ENCODE results near the gene ARHGEF38. TPM values are rescaled to one million over a fixed set of nuclear protein-coding genes. Genes with fewer than 3 reads are reported as not detected.

The ARHGEF38 gene
- total RNA-seq, 3 donors from 2014 or later = 56.9 to 62.9 TPM; not detected in 1

DNA sequence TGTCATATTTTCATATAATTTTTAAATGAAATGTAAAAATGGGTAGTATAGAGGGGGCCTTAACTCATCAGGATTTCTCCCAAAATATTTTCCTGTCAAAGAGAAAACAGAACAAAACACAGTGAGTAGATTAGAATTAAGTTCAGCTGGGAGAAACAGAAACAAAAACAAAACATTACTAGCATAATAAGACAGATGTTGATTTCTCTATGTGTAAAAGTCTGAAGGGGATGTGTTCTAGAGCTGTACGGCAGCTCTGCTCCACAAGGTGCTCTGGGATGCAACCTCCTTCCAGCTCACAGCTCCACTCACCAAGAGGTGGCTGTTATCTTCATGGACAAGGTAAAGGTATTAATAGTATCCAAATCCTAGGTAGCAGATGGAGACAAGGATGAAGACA lies 72.8 kb downstream of the ARHGEF38 start:
- no peaks in the 10 kb centered on the region for H3K4me1 ChIP-seq
- TF ChIP-seq POLR2AphosphoS5 (IDR thresholded peaks at IDR 0.05) = no peak
- TF ChIP-seq, protein P1, sequence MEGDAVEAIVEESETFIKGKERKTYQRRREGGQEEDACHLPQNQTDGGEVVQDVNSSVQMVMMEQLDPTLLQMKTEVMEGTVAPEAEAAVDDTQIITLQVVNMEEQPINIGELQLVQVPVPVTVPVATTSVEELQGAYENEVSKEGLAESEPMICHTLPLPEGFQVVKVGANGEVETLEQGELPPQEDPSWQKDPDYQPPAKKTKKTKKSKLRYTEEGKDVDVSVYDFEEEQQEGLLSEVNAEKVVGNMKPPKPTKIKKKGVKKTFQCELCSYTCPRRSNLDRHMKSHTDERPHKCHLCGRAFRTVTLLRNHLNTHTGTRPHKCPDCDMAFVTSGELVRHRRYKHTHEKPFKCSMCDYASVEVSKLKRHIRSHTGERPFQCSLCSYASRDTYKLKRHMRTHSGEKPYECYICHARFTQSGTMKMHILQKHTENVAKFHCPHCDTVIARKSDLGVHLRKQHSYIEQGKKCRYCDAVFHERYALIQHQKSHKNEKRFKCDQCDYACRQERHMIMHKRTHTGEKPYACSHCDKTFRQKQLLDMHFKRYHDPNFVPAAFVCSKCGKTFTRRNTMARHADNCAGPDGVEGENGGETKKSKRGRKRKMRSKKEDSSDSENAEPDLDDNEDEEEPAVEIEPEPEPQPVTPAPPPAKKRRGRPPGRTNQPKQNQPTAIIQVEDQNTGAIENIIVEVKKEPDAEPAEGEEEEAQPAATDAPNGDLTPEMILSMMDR (IDR thresholded peaks at IDR 0.05) = no peak
- no peak for TF ChIP-seq POLR2A (IDR thresholded peaks at IDR 0.05)
- no peak overlapping the region for H3K4me3 ChIP-seq
- DNase-seq (ENCODE audit: low spot score in 2 of 2) = no peak
- H3K36me3 ChIP-seq = no peaks in the 10 kb centered on the region
- no peaks in the 10 kb centered on the region for H3K9me3 ChIP-seq
- no peaks in the 10 kb centered on the region for H3K27me3 ChIP-seq
- peak overlapping the region in 1 of 2 donors; percentile 65 for H3K27ac ChIP-seq
- intact Hi-C loops (cut with DNase I; ENCODE audit: low total_unique reads) = no loop called here

DNA sequence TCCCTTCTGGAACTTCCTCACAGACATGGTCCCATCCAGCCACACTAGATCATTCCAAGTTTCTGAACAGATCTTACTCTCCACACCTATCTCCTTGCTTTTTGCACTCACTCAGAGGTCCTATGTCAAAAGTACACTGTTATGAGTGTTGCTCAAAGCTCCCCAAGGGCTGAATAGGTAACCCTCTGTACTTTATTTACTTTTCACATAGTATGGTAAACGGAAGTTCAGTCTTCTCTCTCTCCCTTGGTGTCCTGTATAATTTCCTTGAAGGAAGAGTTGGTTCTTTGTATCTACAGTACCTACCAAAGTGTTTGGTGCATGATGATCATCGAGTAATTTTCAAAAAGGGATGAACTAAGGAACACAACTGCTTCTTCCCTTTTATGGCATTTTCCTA lies 74.4 kb downstream of the ARHGEF38 start:
- no peak for TF ChIP-seq POLR2AphosphoS5 (IDR thresholded peaks at IDR 0.05)
- TF ChIP-seq POLR2A (IDR thresholded peaks at IDR 0.05) = no peak
- TF ChIP-seq, protein P1 (IDR thresholded peaks at IDR 0.05) = no peak
- no peak for DNase-seq (ENCODE audit: low spot score in 2 of 2)
- H3K4me1 ChIP-seq = no peaks in the 10 kb centered on the region
- no peaks in the 10 kb centered on the region for H3K27me3 ChIP-seq
- H3K9me3 ChIP-seq = no peaks in the 10 kb centered on the region
- H3K27ac ChIP-seq = no peak overlapping the region
- H3K36me3 ChIP-seq = no peaks in the 10 kb centered on the region
- intact Hi-C loops (cut with DNase I; ENCODE audit: low total_unique reads) = no loop called here
- H3K4me3 ChIP-seq = no peak overlapping the region

DNA sequence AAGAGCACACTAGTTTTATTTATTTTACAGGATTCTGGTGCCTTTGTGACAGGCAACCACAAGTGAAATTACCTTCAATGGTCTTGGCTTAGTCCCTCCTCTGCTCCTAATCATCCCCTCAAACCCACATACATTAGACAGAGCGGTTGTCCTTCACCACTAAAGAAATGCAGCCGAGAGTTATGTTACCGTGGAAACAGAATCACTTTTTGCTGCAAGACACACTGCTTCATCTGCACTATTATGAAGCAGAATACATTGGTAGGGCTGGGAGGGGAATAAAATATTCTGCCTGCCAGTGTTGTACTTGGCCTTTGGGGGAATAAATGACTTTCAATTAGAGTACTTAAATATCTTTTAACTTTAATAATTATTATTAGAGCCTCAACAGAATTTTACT lies 75.2 kb downstream of the ARHGEF38 start:
- intact Hi-C loops (cut with DNase I; ENCODE audit: low total_unique reads) = no loop called here
- no peak overlapping the region for H3K27ac ChIP-seq
- no peaks in the 10 kb centered on the region for H3K36me3 ChIP-seq
- no peaks in the 10 kb centered on the region for H3K9me3 ChIP-seq
- H3K4me1 ChIP-seq = no peaks in the 10 kb centered on the region
- H3K4me3 ChIP-seq = no peak overlapping the region
- no peak for TF ChIP-seq POLR2A (IDR thresholded peaks at IDR 0.05)
- no peak for TF ChIP-seq POLR2AphosphoS5 (IDR thresholded peaks at IDR 0.05)
- TF ChIP-seq, protein P1 (IDR thresholded peaks at IDR 0.05) = no peak
- no peaks in the 10 kb centered on the region for H3K27me3 ChIP-seq
- DNase-seq (ENCODE audit: low spot score in 2 of 2) = no peak

DNA sequence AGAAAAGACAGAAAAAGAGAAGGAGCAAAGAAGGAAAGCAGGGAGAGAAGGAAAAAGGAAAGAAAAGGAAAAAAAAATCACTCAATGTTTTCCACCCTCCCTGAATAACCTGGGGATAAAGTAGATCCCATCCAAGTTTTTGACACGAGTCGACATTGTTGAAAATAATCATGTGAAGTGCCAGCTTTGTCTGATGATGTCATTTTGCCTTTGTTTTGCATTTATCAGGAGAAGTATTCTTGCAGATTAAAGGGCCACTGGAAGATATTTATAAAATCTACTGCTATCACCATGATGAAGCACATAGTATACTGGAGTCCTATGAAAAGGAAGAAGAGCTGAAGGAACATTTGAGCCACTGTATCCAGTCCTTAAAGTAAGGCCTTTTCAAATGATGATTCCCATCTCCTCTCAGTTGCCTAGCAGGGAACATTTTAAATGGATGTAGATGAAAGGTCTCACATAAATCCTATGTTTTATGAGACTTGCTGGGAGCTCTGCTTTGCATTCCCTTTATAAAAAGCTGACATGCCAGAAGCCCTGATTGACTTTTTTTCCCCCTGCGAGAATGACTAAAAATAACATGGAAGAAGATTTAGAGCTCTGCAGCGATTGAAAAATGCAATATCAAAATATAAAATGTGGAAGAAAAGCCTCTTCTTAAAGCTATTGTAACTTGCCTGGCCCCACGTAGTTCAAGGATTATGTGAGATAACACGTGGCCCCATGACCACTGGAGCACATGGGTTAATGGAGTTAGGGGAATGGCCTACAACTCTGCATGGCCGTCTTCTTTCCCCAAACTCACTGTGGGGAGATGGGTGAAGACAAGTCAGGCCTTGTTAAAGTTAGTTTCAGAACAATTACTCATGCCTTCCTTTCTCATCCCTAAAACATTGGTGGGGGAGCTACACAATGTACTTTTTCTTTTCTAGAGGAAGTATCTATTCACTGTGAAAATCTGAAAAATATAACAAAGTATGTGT lies 78.5 kb downstream of the ARHGEF38 start:
- H3K4me3 ChIP-seq = no peak overlapping the region
- H3K27ac ChIP-seq = peak overlapping the region in 1 of 2 donors; percentile 56
- no peaks in the 10 kb centered on the region for H3K27me3 ChIP-seq
- no peaks in the 10 kb centered on the region for H3K9me3 ChIP-seq
- no peaks in the 10 kb centered on the region for H3K36me3 ChIP-seq
- H3K4me1 ChIP-seq = peaks cover 0 to 7% of the 10 kb centered on the region in 2 donors
- no peak for DNase-seq (ENCODE audit: low spot score in 2 of 2)
- TF ChIP-seq, protein P1 (IDR thresholded peaks at IDR 0.05) = no peak
- TF ChIP-seq POLR2A (IDR thresholded peaks at IDR 0.05) (no peak), POLR2AphosphoS5 (IDR thresholded peaks at IDR 0.05) (no peak)
- intact Hi-C loops (cut with DNase I; ENCODE audit: low total_unique reads) = no loop called here

DNA sequence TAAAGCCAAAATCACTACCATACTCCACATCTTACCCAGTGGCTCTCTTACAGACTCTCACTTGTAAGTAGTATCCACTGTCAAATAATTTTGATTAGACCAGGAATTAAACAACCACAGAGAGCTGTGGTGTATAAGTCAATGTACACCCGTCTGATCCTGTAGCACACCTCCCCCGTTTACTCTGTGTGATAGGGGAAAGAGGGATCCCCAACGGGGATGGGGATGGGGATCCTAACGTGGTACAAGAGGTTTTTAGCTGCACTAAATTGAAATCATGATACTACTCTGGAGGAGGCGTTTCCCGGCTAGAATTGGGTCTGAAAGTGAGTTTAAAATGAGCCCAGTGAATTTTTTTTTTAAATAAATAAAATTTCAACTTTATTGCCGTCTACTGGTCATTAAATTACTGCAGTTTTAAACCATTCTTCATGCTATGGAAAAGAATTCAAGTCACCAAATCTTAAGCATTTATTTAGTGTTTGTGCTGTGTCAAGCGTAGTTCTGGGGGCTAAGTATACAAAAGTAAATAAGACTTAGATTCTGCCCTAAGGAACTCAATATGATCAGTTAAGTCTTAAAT lies 79.5 kb downstream of the ARHGEF38 start:
- TF ChIP-seq, protein P1 (IDR thresholded peaks at IDR 0.05) = peak in 2 of 3 donors; percentile 15 to 25
- no peak for TF ChIP-seq POLR2A (IDR thresholded peaks at IDR 0.05)
- no peak for TF ChIP-seq POLR2AphosphoS5 (IDR thresholded peaks at IDR 0.05)
- Histone ChIP-seq H3K4me3 (no peak overlapping the region), H3K27me3 (no peaks in the 10 kb centered on the region), H3K27ac (peak overlapping the region; percentile 23 to 56), H3K36me3 (no peaks in the 10 kb centered on the region), H3K4me1 (peaks cover 0 to 7% of the 10 kb centered on the region in 2 donors), H3K9me3 (no peaks in the 10 kb centered on the region)
- intact Hi-C loops (cut with DNase I; ENCODE audit: low total_unique reads) = no loop called here
- no peak for DNase-seq (ENCODE audit: low spot score in 2 of 2)
